OCI-LY1 (cell line): ENCODE measurements around the gene TNS1.

ENCODE experiments used
- H2AFZ ChIP-seq: fragments of 200-600 bp; sonication (generic), shearing (Covaris generic); 2 replicates; pipeline ENCODE4 v1.6.0; 2014; ENCODE audit warnings: antibody characterized with exemption, mild to moderate bottlenecking, low read length
- H3F3A ChIP-seq: fragments of 200-600 bp; sonication (generic), shearing (Covaris generic); 2 replicates; pipeline ENCODE4 v1.6.0; 2014; ENCODE audit warnings: mild to moderate bottlenecking, antibody characterized with exemption, low read length, moderate library complexity; ENCODE audit not compliant: insufficient read depth
- H3K27ac ChIP-seq: fragments of 200-600 bp; sonication (generic); 2 replicates; pipeline ENCODE4 v1.5.1; 2014; ENCODE audit warnings: low read length, mixed run types, mild to moderate bottlenecking, low read depth; ENCODE audit not compliant: poor library complexity, severe bottlenecking
- H3K27me3 ChIP-seq: fragments of 200-600 bp; sonication (generic); 2 replicates; pipeline ENCODE4 v1.6.0; 2014; ENCODE audit warnings: antibody characterized with exemption, mild to moderate bottlenecking, low read length, moderate library complexity; ENCODE audit not compliant: insufficient read depth
- H3K36me3 ChIP-seq: fragments of 200-600 bp; sonication (generic); 2 replicates; pipeline ENCODE4 v1.6.1; 2014; ENCODE audit warnings: mild to moderate bottlenecking, antibody characterized with exemption, low read length, moderate library complexity, mixed read lengths; ENCODE audit not compliant: insufficient read depth
- H3K4me1 ChIP-seq: fragments of 200-600 bp; sonication (generic); 2 replicates; pipeline ENCODE4 v1.5.1; 2014; ENCODE audit warnings: mild to moderate bottlenecking, low read length, moderate library complexity; ENCODE audit not compliant: insufficient read depth, severe bottlenecking
- H3K4me2 ChIP-seq: fragments of 200-600 bp; sonication (generic), shearing (Covaris generic); 2 replicates; pipeline ENCODE4 v1.6.1; 2014; ENCODE audit warnings: low read length
- H3K4me3 ChIP-seq: fragments of 200-600 bp; sonication (generic); 2 replicates; pipeline ENCODE4 v1.5.1; 2014; ENCODE audit warnings: low read length, low read depth, mild to moderate bottlenecking, mixed read lengths; ENCODE audit not compliant: poor library complexity, severe bottlenecking
- H3K79me2 ChIP-seq: fragments of 200-600 bp; shearing (Covaris generic); 2 replicates; pipeline ENCODE4 v1.6.1; 2016; ENCODE audit warnings: mixed run types, low read length, mixed read lengths; ENCODE audit not compliant: insufficient read depth
- H3K9ac ChIP-seq: fragments of 200-600 bp; sonication (generic), shearing (Covaris generic); 2 replicates; pipeline ENCODE4 v1.6.1; 2014; ENCODE audit warnings: mild to moderate bottlenecking, low read length, mixed read lengths
- H3K9me2 ChIP-seq: fragments of 200-600 bp; sonication (generic), shearing (Covaris generic); 2 replicates; pipeline ENCODE4 v1.6.1; 2014; ENCODE audit warnings: low read depth, mild to moderate bottlenecking, low read length, mixed read lengths
- H3K9me3 ChIP-seq: fragments of 200-600 bp; shearing (Covaris generic); 2 replicates; pipeline ENCODE4 v1.6.1; 2014; ENCODE audit warnings: low read length, mixed read lengths
- H4K20me1 ChIP-seq: fragments of 200-600 bp; sonication (generic), shearing (Covaris generic); 2 replicates; pipeline ENCODE4 v1.6.0; 2016; ENCODE audit warnings: mild to moderate bottlenecking, low read length; ENCODE audit not compliant: insufficient read depth
- CTCF ChIP-seq: fragments of 200-600 bp; sonication (generic), shearing (Covaris generic); IDR thresholded peaks from 2 replicates; pipeline ENCODE4 v1.5.1; 2017; ENCODE audit warnings: mild to moderate bottlenecking, antibody characterized with exemption, low read length, moderate library complexity, mixed read lengths
- EZH2 ChIP-seq: fragments of 200-600 bp; sonication (generic), shearing (Covaris generic); IDR thresholded peaks from 2 replicates; pipeline ENCODE4 v1.8.0; 2017; ENCODE audit warnings: borderline replicate concordance, mixed run types, mild to moderate bottlenecking, antibody characterized with exemption, low read length, moderate library complexity, mixed read lengths

Gene TNS1

GRCh38 chr2:217929272-217929671 is 73.5 kb downstream of the TNS1 start:
- H3K4me3 ChIP-seq, result no peak overlapping the region
- H3K4me2 ChIP-seq, result no peak overlapping the region
- H3F3A ChIP-seq, result no peaks in the 10 kb centered on the region
- H3K79me2 ChIP-seq, result no peaks in the 10 kb centered on the region
- no peak overlapping the region for H3K9ac ChIP-seq
- H3K36me3 ChIP-seq, result no peaks in the 10 kb centered on the region
- H3K4me1 ChIP-seq, result no peaks in the 10 kb centered on the region
- H2AFZ ChIP-seq, result no peak overlapping the region
- H3K27ac ChIP-seq, result no peak overlapping the region
- no peak for TF ChIP-seq CTCF
- no peak for TF ChIP-seq EZH2
- H3K9me3 ChIP-seq, result no peaks in the 10 kb centered on the region
- no peaks in the 10 kb centered on the region for H3K9me2 ChIP-seq
- H3K27me3 ChIP-seq, result peaks cover 3% of the 10 kb centered on the region; the same call in 1 of the 2 replicates
- H4K20me1 ChIP-seq, result no peaks in the 10 kb centered on the region

- Histone ChIP-seq H3K27ac (no peak overlapping the region), H4K20me1 (no peaks in the 10 kb centered on the region), H3F3A (no peaks in the 10 kb centered on the region), H3K9me3 (no peaks in the 10 kb centered on the region), H3K36me3 (no peaks in the 10 kb centered on the region), H3K4me2 (no peak overlapping the region), H3K9ac (no peak overlapping the region), H3K27me3 (peaks cover 3% of the 10 kb centered on the region; the same call in 1 of the 2 replicates), H3K4me3 (no peak overlapping the region), H3K79me2 (no peaks in the 10 kb centered on the region), H3K4me1 (no peaks in the 10 kb centered on the region), H3K9me2 (no peaks in the 10 kb centered on the region), H2AFZ (no peak overlapping the region)
- TF ChIP-seq EZH2, result no peak
- TF ChIP-seq CTCF, result no peak
Observed at GRCh38 chr2:217928324-217929181, 74.2 kb downstream of the TNS1 start.

GRCh38 chr2:217927601-217928323 is 75.0 kb downstream of the TNS1 start:
- no peak overlapping the region for H3K4me3 ChIP-seq
- no peaks in the 10 kb centered on the region for H3K4me1 ChIP-seq
- H3K27me3 ChIP-seq, result peaks cover under 1% of the 10 kb centered on the region; the same call in 1 of the 2 replicates
- H4K20me1 ChIP-seq, result no peaks in the 10 kb centered on the region
- no peak overlapping the region for H2AFZ ChIP-seq
- H3K27ac ChIP-seq, result no peak overlapping the region
- no peaks in the 10 kb centered on the region for H3K36me3 ChIP-seq
- H3K9me2 ChIP-seq, result no peaks in the 10 kb centered on the region
- H3K9ac ChIP-seq, result no peak overlapping the region
- no peak overlapping the region for H3K4me2 ChIP-seq
- H3K9me3 ChIP-seq, result no peaks in the 10 kb centered on the region
- no peak for TF ChIP-seq CTCF
- TF ChIP-seq EZH2, result no peak
- no peaks in the 10 kb centered on the region for H3F3A ChIP-seq
- no peaks in the 10 kb centered on the region for H3K79me2 ChIP-seq
